Cardiac septum (tissue), 1 donor: ENCODE results near the gene FAM234B. TPM values are rescaled to one million over a fixed set of nuclear protein-coding genes. Genes with fewer than 3 reads are reported as not detected.
"Not testable (repeated sequence)": the region's sequence is repeated elsewhere in the genome, so short reads cannot be mapped to it uniquely, and the experiment has no call there.

ENCODE experiments used
- DNase-seq: peaks from one replicate; pipeline ENCODE4 v3.0.0-alpha.2; 2020; ENCODE audit warnings: low spot score
- intact Hi-C: fragments of 100-400 bp; cut with DNase I; formaldehyde crosslinking; loops from one replicate; pipeline ENCODE4 v1.14.0; 2022
- total RNA-seq: library from RNA; stranded (reverse); fragmentation: NEBNext Ultra II Directional; extraction: Animal tissue kit (Norgen Biotek cat#: 25700); gene quantifications from one replicate; pipeline ENCODE4 v1.2.1, GENCODE V29; 2021
- donor health status: DM: no; HTN: no; CAD: no.

FAM234B gene
- total RNA-seq, 1 donor from 2014 or later: 1.6 TPM

- intact Hi-C loops: no loop called here
- no peak for DNase-seq
Observed at GRCh38 chr12:13008741-13009380, 35.3 kb upstream of the FAM234B start.

- intact Hi-C loops: no loop called here
- DNase-seq: no peak
Observed at GRCh38 chr12:13011098-13011497, 33.1 kb upstream of the FAM234B start.

GRCh38 chr12:13022851-13023271 lies 21.3 kb upstream of the FAM234B start:
- DNase-seq: no peak
- intact Hi-C loops: no loop called here

- intact Hi-C loops: no loop called here
- no peak for DNase-seq
Observed at GRCh38 chr12:13023811-13024530, 20.2 kb upstream of the FAM234B start.

- intact Hi-C loops: no loop called here
- DNase-seq: no peak
Observed at GRCh38 chr12:13024531-13024916, 19.7 kb upstream of the FAM234B start.

- DNase-seq: no peak
- intact Hi-C loops: no loop called here
Observed at GRCh38 chr12:13026286-13026685, 17.9 kb upstream of the FAM234B start.

GRCh38 chr12:13027032-13027431 lies 17.1 kb upstream of the FAM234B start:
- intact Hi-C loops: no loop called here
- no peak for DNase-seq

GRCh38 chr12:13027508-13027907 lies 16.7 kb upstream of the FAM234B start:
- DNase-seq: no peak
- intact Hi-C loops: no loop called here

- no peak for DNase-seq
- intact Hi-C loops: no loop called here
Observed at GRCh38 chr12:13028825-13029570, 15.2 kb upstream of the FAM234B start.

GRCh38 chr12:13030541-13031291 lies 13.5 kb upstream of the FAM234B start:
- DNase-seq: no peak
- intact Hi-C loops: no loop called here

GRCh38 chr12:13032164-13032563 lies 12.0 kb upstream of the FAM234B start:
- no peak for DNase-seq
- intact Hi-C loops: no loop called here

- no peak for DNase-seq
- intact Hi-C loops: no loop called here
Observed at GRCh38 chr12:13033476-13033875, 10.7 kb upstream of the FAM234B start.

GRCh38 chr12:13035335-13035734 lies 8.8 kb upstream of the FAM234B start:
- DNase-seq, intact Hi-C loops: not testable (repeated sequence)

GRCh38 chr12:13036881-13037280 lies 7.3 kb upstream of the FAM234B start:
- no peak for DNase-seq
- intact Hi-C loops: no loop called here

GRCh38 chr12:13038491-13039161 lies 5.6 kb upstream of the FAM234B start:
- DNase-seq: no peak
- intact Hi-C loops: no loop called here

GRCh38 chr12:13039328-13039956 lies 4.7 kb upstream of the FAM234B start:
- DNase-seq: no peak
- intact Hi-C loops: no loop called here

- intact Hi-C loops: no loop called here
- DNase-seq: no peak
Observed at GRCh38 chr12:13041224-13041623, 3.0 kb upstream of the FAM234B start.

- no peak for DNase-seq
- intact Hi-C loops: no loop called here
Observed at GRCh38 chr12:13042666-13043230, 1.4 kb upstream of the FAM234B start.

GRCh38 chr12:13044906-13045299 lies 722 bp downstream of the FAM234B start:
- intact Hi-C loops: no loop called here
- no peak for DNase-seq
